Activated B cell treated with CpG ODN at 0.5 μM for 24 hours (primary cell): ENCODE measurements around the gene DLX1. TPM values are rescaled to one million over a fixed set of nuclear protein-coding genes. Genes with fewer than 3 reads are reported as not detected.
"Not testable (repeated sequence)": the region's sequence is repeated elsewhere in the genome, so short reads cannot be mapped to it uniquely, and the experiment has no call there.

Experiments used
- ATAC-seq: fragments of 200-7000 bp; cut with Tn5 transposase; one replicate; pipeline ENCODE4 v1.10.0; 2021; ENCODE audit warnings: low read depth, mild to moderate bottlenecking, moderate library complexity
- CTCF ChIA-PET: fragments of 350-600 bp; sonication (Branson Sonifier 250); formaldehyde crosslinking; loops from one replicate; lab custom pipeline; 2021; ENCODE audit warnings: antibody characterized with exemption; lab: Charles Lee
- POLR2A ChIA-PET: fragments of 350-600 bp; sonication (Branson Sonifier 250); formaldehyde crosslinking; loops from one replicate; lab custom pipeline; 2021; ENCODE audit warnings: antibody characterized with exemption; lab: Charles Lee
- DNase-seq: peaks from one replicate; pipeline ENCODE4 v3.0.0; 2022
- H3K27ac Mint-ChIP-seq: one replicate; pipeline ENCODE4 v1.8.0; 2020; ENCODE audit warnings: mixed read lengths
- H3K27me3 Mint-ChIP-seq: one replicate; pipeline ENCODE4 v1.8.0; 2021; ENCODE audit warnings: mixed read lengths
- H3K36me3 Mint-ChIP-seq: one replicate; pipeline ENCODE4 v1.8.0; 2021; ENCODE audit warnings: low read depth, mixed read lengths
- H3K4me1 Mint-ChIP-seq: one replicate; pipeline ENCODE4 v1.8.0; 2021; ENCODE audit warnings: mixed read lengths
- H3K4me3 Mint-ChIP-seq: one replicate; pipeline ENCODE4 v1.8.0; 2020; ENCODE audit warnings: mild to moderate bottlenecking, mixed read lengths
- H3K9me3 Mint-ChIP-seq: one replicate; pipeline ENCODE4 v1.8.0; 2020; ENCODE audit warnings: mixed read lengths
- CTCF ChIP-seq: fragments of 200-600 bp; IDR thresholded peaks from one replicate; pipeline ENCODE4 v1.8.0; 2022; ENCODE audit warnings: antibody characterized with exemption, mild to moderate bottlenecking
- intact Hi-C: fragments of 100-400 bp; cut with micrococcal nuclease; formaldehyde crosslinking; loops from one replicate; pipeline ENCODE4 v1.15.1; 2024
- total RNA-seq: library from RNA; stranded (reverse); gene quantifications from 2 replicates; pipeline ENCODE4 v1.2.3, GENCODE V29; 2022

The DLX1 gene
- total RNA-seq, 1 donor from 2014 or later: not detected

GRCh38 chr2:172135446-172135845 lies 50.1 kb downstream of the DLX1 start:
- no peak overlapping the region for H3K27ac Mint-ChIP-seq
- intact Hi-C loops: no loop called here
- POLR2A ChIA-PET: no interaction called here

GRCh38 chr2:172137109-172137508 lies 51.8 kb downstream of the DLX1 start:
- Mint-ChIP-seq H3K4me3 (no peak overlapping the region), H3K4me1 (no peaks in the 10 kb centered on the region), H3K27ac (no peak overlapping the region), H3K27me3 (peaks cover 16% of the 10 kb centered on the region), H3K9me3 (peaks cover 6% of the 10 kb centered on the region), H3K36me3 (no peaks in the 10 kb centered on the region)
- no peak for TF ChIP-seq CTCF
- CTCF ChIA-PET: no interaction called here
- intact Hi-C loops: no loop called here
- DNase-seq: no peak
- no peak for ATAC-seq
- POLR2A ChIA-PET: no interaction called here

More at GRCh38 chr2:172135446-172135845, 50.1 kb downstream of the DLX1 start:
- Mint-ChIP-seq H3K4me1 (no peaks in the 10 kb centered on the region), H3K4me3 (no peak overlapping the region), H3K36me3 (no peaks in the 10 kb centered on the region), H3K9me3 (peaks cover 6% of the 10 kb centered on the region), H3K27me3 (peaks cover 16% of the 10 kb centered on the region)
- no peak for TF ChIP-seq CTCF
- CTCF ChIA-PET: no interaction called here
- ATAC-seq: no peak
- DNase-seq: no peak

GRCh38 chr2:172137943-172138342 lies 52.6 kb downstream of the DLX1 start:
- Mint-ChIP-seq H3K4me3 (no peak overlapping the region), H3K4me1 (no peaks in the 10 kb centered on the region), H3K27ac (no peak overlapping the region), H3K9me3 (peaks cover 6% of the 10 kb centered on the region), H3K36me3 (no peaks in the 10 kb centered on the region), H3K27me3 (peaks cover 14% of the 10 kb centered on the region)
- POLR2A ChIA-PET: no interaction called here
- no peak for DNase-seq
- TF ChIP-seq CTCF: no peak
- intact Hi-C loops: no loop called here
- no peak for ATAC-seq
- CTCF ChIA-PET: no interaction called here

GRCh38 chr2:172138727-172139126 lies 53.4 kb downstream of the DLX1 start:
- peaks cover 14% of the 10 kb centered on the region for H3K27me3 Mint-ChIP-seq
- H3K9me3 Mint-ChIP-seq, ATAC-seq, H3K4me1 Mint-ChIP-seq, intact Hi-C loops, DNase-seq, H3K4me3 Mint-ChIP-seq, H3K36me3 Mint-ChIP-seq, POLR2A ChIA-PET, CTCF ChIA-PET, H3K27ac Mint-ChIP-seq: not testable (repeated sequence)

Other genes with a start within 250 kb of the DLX1 start
- 18.8 and 22.2 TPM in 2 replicates for gene SLC25A12, start 191.3 kb upstream of the DLX1 start, total RNA-seq
- 35.9 and 36.2 TPM in 2 replicates for gene HAT1, start 163.0 kb upstream of the DLX1 start, total RNA-seq
- 7.7 and 13.7 TPM in 2 replicates for gene METAP1D, start 85.6 kb upstream of the DLX1 start, total RNA-seq
- gene DLX2, start 17.4 kb downstream of the DLX1 start, total RNA-seq: 0.16 TPM in 1 of 2 replicates, not detected in the other